Mucosa of descending colon (tissue), 3 donors: Measurements from ENCODE around the gene MAMDC4. TPM values are rescaled to one million over a fixed set of nuclear protein-coding genes. Genes with fewer than 3 reads are reported as not detected.

Experiments
- ATAC-seq: fragments of 200-7000 bp; cut with Tn5 transposase; one replicate; pipeline ENCODE4 v1.9.1; 2020; ENCODE audit warnings: mild to moderate bottlenecking, moderate library complexity
- DNase-seq, 3 donors: peaks; one replicate each; pipeline ENCODE4 v3.0.0-alpha.2; 2020
- H3K36me3 ChIP-seq: fragments of 200-600 bp; one replicate; pipeline ENCODE4 v1.8.0; 2021; ENCODE audit warnings: low read depth, mild to moderate bottlenecking
- H3K4me1 ChIP-seq: fragments of 200-600 bp; one replicate; pipeline ENCODE4 v1.8.0; 2021; ENCODE audit warnings: low read depth, mild to moderate bottlenecking
- H3K4me3 ChIP-seq: fragments of 200-600 bp; one replicate; pipeline ENCODE4 v1.8.0; 2021; ENCODE audit warnings: mild to moderate bottlenecking
- H3K9me3 ChIP-seq: fragments of 200-600 bp; one replicate; pipeline ENCODE4 v1.8.0; 2021; ENCODE audit warnings: mild to moderate bottlenecking
- intact Hi-C, 2 donors: fragments of 100-400 bp; cut with DNase I in 1 of 2; cut with micrococcal nuclease in 1 of 2; formaldehyde crosslinking; loops; one replicate each; pipeline versions ENCODE4 v1.11.0 to v1.11.1; 2022; cut with DNase I, micrococcal nuclease
- total RNA-seq, 3 donors: library from RNA; stranded (reverse); fragmentation: NEBNext Ultra II Directional in 2 of 3; extraction: Animal tissue kit (Norgen Biotek cat#: 25700) in 2 of 3; gene quantifications; one replicate each; pipeline versions ENCODE4 v1.2.1 to v1.2.4, GENCODE V29; 2021 to 2023
- TF ChIP-seq, protein P1 (sequence below): fragments of 200-600 bp; IDR thresholded peaks from one replicate; pipeline ENCODE4 v1.8.0; 2022; ENCODE audit warnings: antibody characterized with exemption, mild to moderate bottlenecking
- donor health status: DM: no; HTN: no; CAD: no; lungs with moderate emphysema.
- donor health status: DM: no; HTN: no; CAD: no.
- donor health status: DM: no; HTN: yes; CAD: no.

The MAMDC4 gene
- total RNA-seq, 3 donors from 2014 or later = 15.4 to 43.8 (median 18.5) TPM

DNA sequence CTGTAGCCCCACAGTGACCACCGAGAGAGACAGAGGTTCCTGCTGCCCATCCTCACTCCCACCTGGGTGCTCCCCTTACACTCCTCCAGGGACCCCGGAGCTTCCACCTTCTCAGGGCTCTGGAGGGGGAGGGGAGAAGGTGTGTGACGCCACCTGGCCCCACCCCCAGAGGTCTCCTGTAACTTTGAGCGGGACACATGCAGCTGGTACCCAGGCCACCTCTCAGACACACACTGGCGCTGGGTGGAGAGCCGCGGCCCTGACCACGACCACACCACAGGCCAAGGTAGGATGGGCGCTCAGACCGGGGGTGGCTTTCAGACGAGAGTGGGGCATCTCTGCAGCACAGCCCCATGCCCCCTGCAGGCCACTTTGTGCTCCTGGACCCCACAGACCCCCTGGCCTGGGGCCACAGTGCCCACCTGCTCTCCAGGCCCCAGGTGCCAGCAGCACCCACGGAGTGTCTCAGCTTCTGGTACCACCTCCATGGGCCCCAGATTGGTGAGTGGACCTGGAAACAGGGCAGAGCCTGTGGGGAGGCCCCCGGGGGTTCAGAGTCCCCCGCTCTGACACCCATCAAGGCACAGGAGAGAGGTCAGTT, 4.5 kb downstream of the MAMDC4 start:
- intact Hi-C loops = no loop called here
- no peaks in the 10 kb centered on the region for H3K9me3 ChIP-seq
- TF ChIP-seq, protein P1, sequence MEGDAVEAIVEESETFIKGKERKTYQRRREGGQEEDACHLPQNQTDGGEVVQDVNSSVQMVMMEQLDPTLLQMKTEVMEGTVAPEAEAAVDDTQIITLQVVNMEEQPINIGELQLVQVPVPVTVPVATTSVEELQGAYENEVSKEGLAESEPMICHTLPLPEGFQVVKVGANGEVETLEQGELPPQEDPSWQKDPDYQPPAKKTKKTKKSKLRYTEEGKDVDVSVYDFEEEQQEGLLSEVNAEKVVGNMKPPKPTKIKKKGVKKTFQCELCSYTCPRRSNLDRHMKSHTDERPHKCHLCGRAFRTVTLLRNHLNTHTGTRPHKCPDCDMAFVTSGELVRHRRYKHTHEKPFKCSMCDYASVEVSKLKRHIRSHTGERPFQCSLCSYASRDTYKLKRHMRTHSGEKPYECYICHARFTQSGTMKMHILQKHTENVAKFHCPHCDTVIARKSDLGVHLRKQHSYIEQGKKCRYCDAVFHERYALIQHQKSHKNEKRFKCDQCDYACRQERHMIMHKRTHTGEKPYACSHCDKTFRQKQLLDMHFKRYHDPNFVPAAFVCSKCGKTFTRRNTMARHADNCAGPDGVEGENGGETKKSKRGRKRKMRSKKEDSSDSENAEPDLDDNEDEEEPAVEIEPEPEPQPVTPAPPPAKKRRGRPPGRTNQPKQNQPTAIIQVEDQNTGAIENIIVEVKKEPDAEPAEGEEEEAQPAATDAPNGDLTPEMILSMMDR = no peak
- H3K36me3 ChIP-seq = no peaks in the 10 kb centered on the region
- H3K4me3 ChIP-seq = no peak overlapping the region
- H3K4me1 ChIP-seq = peaks cover 43% of the 10 kb centered on the region
- DNase-seq (peak in 2 of 3 donors; percentile 12 to 30), ATAC-seq (no peak)

GRCh38 chr9:136857166-136857565, 5.0 kb downstream of the MAMDC4 start:
- TF ChIP-seq, protein P1 = no peak
- Histone ChIP-seq H3K4me3 (no peak overlapping the region), H3K4me1 (peaks cover 44% of the 10 kb centered on the region), H3K36me3 (no peaks in the 10 kb centered on the region), H3K9me3 (no peaks in the 10 kb centered on the region)
- DNase-seq = peak in 2 of 3 donors; percentile 50 to 58
- intact Hi-C loops = no loop called here
- ATAC-seq = no peak

DNA sequence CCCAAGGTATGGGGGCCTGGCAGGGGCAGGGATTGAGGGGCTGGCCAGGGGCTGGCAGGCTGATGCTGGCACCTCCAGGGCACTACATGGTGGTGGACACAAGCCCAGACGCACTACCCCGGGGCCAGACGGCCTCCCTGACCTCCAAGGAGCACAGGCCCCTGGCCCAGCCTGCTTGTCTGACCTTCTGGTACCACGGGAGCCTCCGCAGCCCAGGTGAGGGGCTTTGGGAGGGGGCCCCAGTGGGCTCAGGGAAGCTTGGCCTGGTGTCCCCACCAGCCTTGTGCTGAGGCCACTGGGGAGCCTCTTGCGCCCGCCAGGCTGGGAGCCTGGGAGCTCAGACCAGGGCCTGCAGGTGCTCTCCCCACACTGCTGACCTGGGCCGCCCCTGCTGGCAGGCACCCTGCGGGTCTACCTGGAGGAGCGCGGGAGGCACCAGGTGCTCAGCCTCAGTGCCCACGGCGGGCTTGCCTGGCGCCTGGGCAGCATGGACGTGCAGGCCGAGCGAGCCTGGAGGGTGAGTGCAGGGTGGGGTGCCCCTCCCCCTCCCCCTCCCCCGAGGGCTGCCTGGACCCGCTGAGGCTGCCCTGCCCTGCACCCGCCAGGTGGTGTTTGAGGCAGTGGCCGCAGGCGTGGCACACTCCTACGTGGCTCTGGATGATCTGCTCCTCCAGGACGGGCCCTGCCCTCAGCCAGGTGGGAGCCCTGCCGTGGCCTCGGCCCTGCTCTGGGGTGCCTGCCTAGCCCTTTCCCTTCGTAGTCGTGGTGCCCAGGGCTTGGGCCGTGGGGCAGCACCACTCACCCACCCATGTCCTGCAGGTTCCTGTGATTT, 5.7 kb downstream of the MAMDC4 start:
- ATAC-seq (peak; percentile 62), DNase-seq (peak; percentile 87 to 90 (median 88))
- Histone ChIP-seq H3K4me1 (peaks cover 44% of the 10 kb centered on the region), H3K36me3 (no peaks in the 10 kb centered on the region), H3K4me3 (no peak overlapping the region), H3K9me3 (no peaks in the 10 kb centered on the region)
- intact Hi-C loops = no loop called here
- TF ChIP-seq, protein P1 = no peak

DNA sequence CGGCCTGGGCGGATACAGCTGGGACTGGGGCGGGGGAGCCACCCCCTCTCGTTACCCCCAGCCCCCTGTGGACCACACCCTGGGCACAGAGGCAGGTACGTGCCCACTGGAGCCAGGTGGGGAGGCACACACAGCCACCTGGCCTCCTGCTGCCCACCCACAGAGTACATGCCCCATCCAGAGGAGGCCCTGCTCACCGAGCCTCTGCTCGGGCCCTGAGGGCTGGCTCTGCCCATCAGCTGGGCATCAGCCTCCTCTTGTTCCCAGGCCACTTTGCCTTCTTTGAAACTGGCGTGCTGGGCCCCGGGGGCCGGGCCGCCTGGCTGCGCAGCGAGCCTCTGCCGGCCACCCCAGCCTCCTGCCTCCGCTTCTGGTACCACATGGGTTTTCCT, 6.3 kb downstream of the MAMDC4 start:
- Histone ChIP-seq H3K9me3 (no peaks in the 10 kb centered on the region), H3K4me1 (peaks cover 44% of the 10 kb centered on the region), H3K4me3 (no peak overlapping the region), H3K36me3 (no peaks in the 10 kb centered on the region)
- ATAC-seq (peak; percentile 3), DNase-seq (peak in 1 of 3 donors; percentile 57)
- intact Hi-C loops = no loop called here
- TF ChIP-seq, protein P1 = no peak

- H3K4me1 ChIP-seq = peaks cover 44% of the 10 kb centered on the region
- intact Hi-C loops = no loop called here
- no peaks in the 10 kb centered on the region for H3K9me3 ChIP-seq
- ATAC-seq (peak; percentile 85), DNase-seq (peak; percentile 92 to 94 (median 93))
- no peak overlapping the region for H3K4me3 ChIP-seq
- no peaks in the 10 kb centered on the region for H3K36me3 ChIP-seq
- TF ChIP-seq, protein P1 = no peak
Measured at GRCh38 chr9:136858844-136859757, 7.0 kb downstream of the MAMDC4 start.
